Stomach (tissue), 4 donors: ENCODE measurements around the gene MID1.

Experiments
- POLR2A ChIP-seq, 4 donors: fragments of 450-650 bp; IDR thresholded peaks; one replicate each; pipeline ENCODE4 v1.6.1; 2016; ENCODE audit warnings: antibody characterized with exemption in 4 of 4, control low read depth in 2 of 4, mild to moderate bottlenecking in 1 of 4, moderate library complexity in 1 of 4
- TF ChIP-seq, protein P1 (sequence below), 7 experiments: fragments of 450-650 bp in 4 of 7; fragments of 200-600 bp in 3 of 7; sonication (generic) in 3 of 7; IDR thresholded peaks; one replicate each; pipeline ENCODE4 v1.5.1; 2016 to 2019; ENCODE audit warnings: antibody characterized with exemption in 7 of 7, control low read depth in 2 of 7, mild to moderate bottlenecking in 1 of 7

DNA sequence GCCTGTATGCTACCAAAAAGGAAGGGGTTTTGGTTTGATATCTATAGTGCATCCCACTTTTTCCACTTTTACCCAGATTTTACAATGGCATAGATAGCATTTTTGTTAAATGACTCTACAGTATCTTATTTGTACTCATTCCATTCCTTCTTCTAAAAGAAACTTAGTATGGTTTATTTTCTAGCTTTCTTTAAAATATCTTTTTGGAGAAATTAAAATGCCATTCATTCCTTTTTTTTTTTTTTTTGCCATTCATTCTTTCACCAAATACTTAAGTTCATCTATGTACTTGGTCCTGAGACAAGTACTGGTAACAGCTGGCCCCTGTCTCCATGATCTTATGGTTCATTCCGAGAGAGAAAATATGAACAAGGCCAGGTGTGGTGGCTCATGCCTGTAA, 49.1 kb downstream of the MID1 start:
- TF ChIP-seq, protein P1, sequence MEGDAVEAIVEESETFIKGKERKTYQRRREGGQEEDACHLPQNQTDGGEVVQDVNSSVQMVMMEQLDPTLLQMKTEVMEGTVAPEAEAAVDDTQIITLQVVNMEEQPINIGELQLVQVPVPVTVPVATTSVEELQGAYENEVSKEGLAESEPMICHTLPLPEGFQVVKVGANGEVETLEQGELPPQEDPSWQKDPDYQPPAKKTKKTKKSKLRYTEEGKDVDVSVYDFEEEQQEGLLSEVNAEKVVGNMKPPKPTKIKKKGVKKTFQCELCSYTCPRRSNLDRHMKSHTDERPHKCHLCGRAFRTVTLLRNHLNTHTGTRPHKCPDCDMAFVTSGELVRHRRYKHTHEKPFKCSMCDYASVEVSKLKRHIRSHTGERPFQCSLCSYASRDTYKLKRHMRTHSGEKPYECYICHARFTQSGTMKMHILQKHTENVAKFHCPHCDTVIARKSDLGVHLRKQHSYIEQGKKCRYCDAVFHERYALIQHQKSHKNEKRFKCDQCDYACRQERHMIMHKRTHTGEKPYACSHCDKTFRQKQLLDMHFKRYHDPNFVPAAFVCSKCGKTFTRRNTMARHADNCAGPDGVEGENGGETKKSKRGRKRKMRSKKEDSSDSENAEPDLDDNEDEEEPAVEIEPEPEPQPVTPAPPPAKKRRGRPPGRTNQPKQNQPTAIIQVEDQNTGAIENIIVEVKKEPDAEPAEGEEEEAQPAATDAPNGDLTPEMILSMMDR (IDR thresholded peaks at IDR 0.05): no peak
- TF ChIP-seq POLR2A (IDR thresholded peaks at IDR 0.05): no peak
